ENCODE measurements around the gene YAE1.

The YAE1 gene

DNA sequence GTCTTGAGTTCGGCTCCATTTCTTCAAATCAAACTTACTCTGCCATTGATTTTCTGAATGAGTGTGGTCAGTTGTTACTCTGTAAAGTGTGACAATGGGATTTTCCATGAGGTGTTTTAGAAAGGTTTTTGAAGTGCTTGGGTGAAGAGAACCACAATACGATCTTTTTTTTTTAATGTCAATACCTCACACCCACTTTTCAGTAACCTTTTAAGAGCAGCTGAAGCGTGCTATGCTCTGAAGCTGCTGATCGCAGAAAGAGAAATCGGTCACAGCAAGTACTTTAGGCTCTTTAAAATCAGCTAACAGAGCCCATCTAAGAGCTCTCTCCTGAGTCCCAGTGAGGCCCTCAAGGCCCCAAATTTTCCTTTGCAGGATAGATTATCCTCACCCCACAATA, 34.4 kb upstream of the YAE1 start:
- TF ChIP-seq EP300 (IDR thresholded peaks at IDR 0.05; ENCODE audit: borderline replicate concordance) (no peak), TCF12 (IDR thresholded peaks at IDR 0.05; ENCODE audit: low read depth) (no peak), FOXM1 (IDR thresholded peaks at IDR 0.05; ENCODE audit: borderline replicate concordance, low read depth) (no peak), RAD21 (IDR thresholded peaks at IDR 0.05; ENCODE audit: low read depth) (no peak), TEAD4 (IDR thresholded peaks at IDR 0.05) (no peak), TAF1 (IDR thresholded peaks at IDR 0.05; ENCODE audit: low read depth) (no peak), ZBTB7A (IDR thresholded peaks at IDR 0.05; ENCODE audit: low read depth) (no peak), CREB1 (IDR thresholded peaks at IDR 0.05; ENCODE audit: low read depth) (no peak), CEBPB (IDR thresholded peaks at IDR 0.05) (no peak), NFIC (IDR thresholded peaks at IDR 0.05) (no peak), YY1 (IDR thresholded peaks at IDR 0.05; ENCODE audit: low read depth) (no peak), EGR1 (IDR thresholded peaks at IDR 0.05) (no peak)
- TF ChIP-seq, protein P1, sequence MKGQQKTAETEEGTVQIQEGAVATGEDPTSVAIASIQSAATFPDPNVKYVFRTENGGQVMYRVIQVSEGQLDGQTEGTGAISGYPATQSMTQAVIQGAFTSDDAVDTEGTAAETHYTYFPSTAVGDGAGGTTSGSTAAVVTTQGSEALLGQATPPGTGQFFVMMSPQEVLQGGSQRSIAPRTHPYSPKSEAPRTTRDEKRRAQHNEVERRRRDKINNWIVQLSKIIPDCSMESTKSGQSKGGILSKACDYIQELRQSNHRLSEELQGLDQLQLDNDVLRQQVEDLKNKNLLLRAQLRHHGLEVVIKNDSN (IDR thresholded peaks at IDR 0.05), result no peak
- TF ChIP-seq, protein P2, sequence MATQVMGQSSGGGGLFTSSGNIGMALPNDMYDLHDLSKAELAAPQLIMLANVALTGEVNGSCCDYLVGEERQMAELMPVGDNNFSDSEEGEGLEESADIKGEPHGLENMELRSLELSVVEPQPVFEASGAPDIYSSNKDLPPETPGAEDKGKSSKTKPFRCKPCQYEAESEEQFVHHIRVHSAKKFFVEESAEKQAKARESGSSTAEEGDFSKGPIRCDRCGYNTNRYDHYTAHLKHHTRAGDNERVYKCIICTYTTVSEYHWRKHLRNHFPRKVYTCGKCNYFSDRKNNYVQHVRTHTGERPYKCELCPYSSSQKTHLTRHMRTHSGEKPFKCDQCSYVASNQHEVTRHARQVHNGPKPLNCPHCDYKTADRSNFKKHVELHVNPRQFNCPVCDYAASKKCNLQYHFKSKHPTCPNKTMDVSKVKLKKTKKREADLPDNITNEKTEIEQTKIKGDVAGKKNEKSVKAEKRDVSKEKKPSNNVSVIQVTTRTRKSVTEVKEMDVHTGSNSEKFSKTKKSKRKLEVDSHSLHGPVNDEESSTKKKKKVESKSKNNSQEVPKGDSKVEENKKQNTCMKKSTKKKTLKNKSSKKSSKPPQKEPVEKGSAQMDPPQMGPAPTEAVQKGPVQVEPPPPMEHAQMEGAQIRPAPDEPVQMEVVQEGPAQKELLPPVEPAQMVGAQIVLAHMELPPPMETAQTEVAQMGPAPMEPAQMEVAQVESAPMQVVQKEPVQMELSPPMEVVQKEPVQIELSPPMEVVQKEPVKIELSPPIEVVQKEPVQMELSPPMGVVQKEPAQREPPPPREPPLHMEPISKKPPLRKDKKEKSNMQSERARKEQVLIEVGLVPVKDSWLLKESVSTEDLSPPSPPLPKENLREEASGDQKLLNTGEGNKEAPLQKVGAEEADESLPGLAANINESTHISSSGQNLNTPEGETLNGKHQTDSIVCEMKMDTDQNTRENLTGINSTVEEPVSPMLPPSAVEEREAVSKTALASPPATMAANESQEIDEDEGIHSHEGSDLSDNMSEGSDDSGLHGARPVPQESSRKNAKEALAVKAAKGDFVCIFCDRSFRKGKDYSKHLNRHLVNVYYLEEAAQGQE (IDR thresholded peaks at IDR 0.05; ENCODE audit: low read depth), result no peak
- TF ChIP-seq, protein P3, sequence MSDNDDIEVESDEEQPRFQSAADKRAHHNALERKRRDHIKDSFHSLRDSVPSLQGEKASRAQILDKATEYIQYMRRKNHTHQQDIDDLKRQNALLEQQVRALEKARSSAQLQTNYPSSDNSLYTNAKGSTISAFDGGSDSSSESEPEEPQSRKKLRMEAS (IDR thresholded peaks at IDR 0.05), result no peak

DNA sequence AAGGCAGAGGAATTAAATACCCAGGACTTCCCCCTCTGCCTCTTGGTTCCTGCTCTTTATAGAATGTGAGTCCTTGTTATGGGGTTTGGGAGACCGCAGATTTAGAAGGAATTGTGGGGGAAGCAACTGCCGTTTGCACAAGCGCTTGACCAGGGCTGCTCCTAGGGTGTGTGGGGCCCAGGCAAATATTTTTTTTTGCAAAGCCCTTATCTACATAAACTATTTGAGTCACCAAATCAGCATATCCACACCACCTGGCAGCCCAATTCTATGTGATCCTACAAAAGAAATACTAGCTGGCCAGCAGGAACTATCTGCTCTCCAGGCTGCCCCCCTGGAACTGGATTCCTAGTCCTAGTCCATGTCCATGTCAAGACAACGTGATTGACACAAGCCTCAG, 33.4 kb upstream of the YAE1 start:
- TF ChIP-seq TEAD4 (IDR thresholded peaks at IDR 0.05) (no peak), CEBPB (IDR thresholded peaks at IDR 0.05) (no peak), TAF1 (IDR thresholded peaks at IDR 0.05; ENCODE audit: low read depth) (no peak), EP300 (IDR thresholded peaks at IDR 0.05; ENCODE audit: borderline replicate concordance) (no peak)
- TF ChIP-seq, protein P3 (IDR thresholded peaks at IDR 0.05), result no peak
- TF ChIP-seq, protein P1 (IDR thresholded peaks at IDR 0.05), result no peak

DNA sequence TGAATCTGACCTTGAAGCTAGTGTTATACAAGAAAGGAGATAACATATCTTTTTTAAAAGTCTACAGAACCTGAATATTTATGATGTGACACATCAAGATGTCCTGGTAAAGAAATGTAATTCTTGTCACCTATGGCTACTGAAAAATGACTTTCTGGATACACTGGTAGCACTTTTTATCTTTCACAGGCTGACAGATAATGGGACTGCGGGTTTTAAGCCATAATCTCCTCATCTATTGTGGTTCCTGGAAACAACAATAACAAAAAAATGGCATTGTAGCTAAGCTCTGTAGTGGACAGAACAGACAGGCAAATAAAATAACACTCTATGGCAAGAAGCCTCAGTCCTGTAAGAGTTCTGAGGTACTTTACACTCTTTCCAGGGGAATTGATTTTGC, 31.6 kb upstream of the YAE1 start:
- TF ChIP-seq, protein P2 (IDR thresholded peaks at IDR 0.05; ENCODE audit: low read depth), result no peak
- no peak for TF ChIP-seq RAD21 (IDR thresholded peaks at IDR 0.05; ENCODE audit: low read depth)
- TF ChIP-seq YY1 (IDR thresholded peaks at IDR 0.05; ENCODE audit: low read depth), result no peak

DNA sequence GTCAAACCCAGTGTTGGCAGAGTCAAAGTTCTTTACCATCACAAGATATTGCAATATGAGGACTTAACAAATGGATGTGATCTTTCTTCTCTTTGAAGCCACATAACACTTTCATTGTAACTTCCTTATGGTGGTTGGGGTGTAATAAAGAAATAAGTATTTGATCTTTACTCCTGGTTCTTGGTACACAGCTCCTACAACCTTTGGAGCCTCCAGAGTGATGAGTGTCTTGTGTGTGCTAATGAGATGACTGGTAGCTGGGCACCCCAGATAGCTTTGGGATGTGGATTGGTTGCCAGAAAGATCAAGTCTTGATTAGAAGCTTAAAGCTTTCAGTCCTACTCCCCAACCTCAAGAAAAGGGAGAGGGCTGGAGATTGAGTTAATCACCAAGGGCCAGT, 31.1 kb upstream of the YAE1 start:
- TF ChIP-seq, protein P1 (IDR thresholded peaks at IDR 0.05), result no peak
- TF ChIP-seq, protein P2 (IDR thresholded peaks at IDR 0.05; ENCODE audit: low read depth), result no peak
- TF ChIP-seq ZBTB7A (IDR thresholded peaks at IDR 0.05; ENCODE audit: low read depth) (no peak), CEBPB (IDR thresholded peaks at IDR 0.05) (no peak), TAF1 (IDR thresholded peaks at IDR 0.05; ENCODE audit: low read depth) (no peak), RAD21 (IDR thresholded peaks at IDR 0.05; ENCODE audit: low read depth) (no peak), TEAD4 (IDR thresholded peaks at IDR 0.05) (no peak), YY1 (IDR thresholded peaks at IDR 0.05; ENCODE audit: low read depth) (no peak), FOXM1 (IDR thresholded peaks at IDR 0.05; ENCODE audit: borderline replicate concordance, low read depth) (no peak), EP300 (IDR thresholded peaks at IDR 0.05; ENCODE audit: borderline replicate concordance) (no peak), TCF12 (IDR thresholded peaks at IDR 0.05; ENCODE audit: low read depth) (no peak), NFIC (IDR thresholded peaks at IDR 0.05) (no peak)
- TF ChIP-seq, protein P3 (IDR thresholded peaks at IDR 0.05), result no peak
